Uterus (tissue), 2 donors: ENCODE measurements around the gene ANKRD6.

Experiments
- CTCF ChIP-seq, 4 experiments: fragments of 200-600 bp in 2 of 4; fragments of 450-650 bp in 2 of 4; sonication (generic) in 2 of 4; IDR thresholded peaks; one replicate each; pipeline ENCODE4 v1.5.1; 2016 to 2019; ENCODE audit warnings: antibody characterized with exemption in 4 of 4, mild to moderate bottlenecking in 2 of 4, moderate library complexity in 1 of 4
- POLR2A ChIP-seq, 2 donors: fragments of 450-650 bp; IDR thresholded peaks; one replicate each; pipeline ENCODE4 v1.6.1; 2016; ENCODE audit warnings: antibody characterized with exemption in 2 of 2, mild to moderate bottlenecking in 1 of 2, moderate library complexity in 1 of 2

- TF ChIP-seq CTCF (IDR thresholded peaks at IDR 0.05) (no peak), POLR2A (IDR thresholded peaks at IDR 0.05) (no peak)
These were observed 21.3 kb downstream of the ANKRD6 start for GRCh38 chr6:89454300-89454699.
